Endometrial microvascular endothelial cells (primary cell): Measurements from ENCODE around the gene BHLHE23. TPM values are rescaled to one million over a fixed set of nuclear protein-coding genes. Genes with fewer than 3 reads are reported as not detected.

Source experiments
- in situ Hi-C: cut with HindIII; loops from 2 replicates; pipeline ENCODE4 v1.10.0; 2017; ENCODE audit warnings: low sequenced_read_pairs, low pct_unique_long_range_greater_than_20kb; ENCODE audit errors: inconsistent ontology term
- total RNA-seq: library from RNA; depleted of rRNA; stranded (reverse); fragments of >200 nt; gene quantifications from one replicate; pipeline ENCODE4 v1.2.3, GENCODE V29; 2015; ENCODE audit errors: inconsistent ontology term

The BHLHE23 gene
- total RNA-seq, result not detected

GRCh38 chr20:63006540-63007359 is at the start of gene BHLHE23:
BHLHE23 (minus strand) TSS chr20:63006964; CDS start chr20:63006774, 190 bp downstream.
- in situ Hi-C loops, result no loop called here

- in situ Hi-C loops, result no loop called here
These were observed 48.9 kb upstream of the BHLHE23 start for GRCh38 chr20:63055575-63056235.

GRCh38 chr20:63054681-63055240 is 48.0 kb upstream of the BHLHE23 start:
- in situ Hi-C loops, result no loop called here

- in situ Hi-C loops, result no loop called here
These were observed 47.3 kb upstream of the BHLHE23 start for GRCh38 chr20:63054103-63054474.

- in situ Hi-C loops, result no loop called here
These were observed 46.8 kb upstream of the BHLHE23 start for GRCh38 chr20:63053432-63054102.

- in situ Hi-C loops, result no loop called here
These were observed 46.0 kb upstream of the BHLHE23 start for GRCh38 chr20:63052571-63053431.

- in situ Hi-C loops, result no loop called here
These were observed 45.1 kb upstream of the BHLHE23 start for GRCh38 chr20:63051911-63052310.

- in situ Hi-C loops, result no loop called here
These were observed 44.6 kb upstream of the BHLHE23 start for GRCh38 chr20:63051186-63051860.

GRCh38 chr20:63050406-63050805 is 43.6 kb upstream of the BHLHE23 start:
- in situ Hi-C loops, result no loop called here

GRCh38 chr20:63049561-63050221 is 42.9 kb upstream of the BHLHE23 start:
- in situ Hi-C loops, result no loop called here

GRCh38 chr20:63049191-63049518 is 42.4 kb upstream of the BHLHE23 start:
- in situ Hi-C loops, result no loop called here

GRCh38 chr20:63048516-63049190 is 41.9 kb upstream of the BHLHE23 start:
- in situ Hi-C loops, result no loop called here

GRCh38 chr20:63047946-63048345 is 41.2 kb upstream of the BHLHE23 start:
- in situ Hi-C loops, result no loop called here

- in situ Hi-C loops, result no loop called here
These were observed 40.5 kb upstream of the BHLHE23 start for GRCh38 chr20:63047267-63047666.

GRCh38 chr20:63046841-63047240 is 40.1 kb upstream of the BHLHE23 start:
- in situ Hi-C loops, result no loop called here

GRCh38 chr20:63045991-63046390 is 39.2 kb upstream of the BHLHE23 start:
- in situ Hi-C loops, result no loop called here

GRCh38 chr20:63045401-63045800 is 38.6 kb upstream of the BHLHE23 start:
- in situ Hi-C loops, result no loop called here
